HG02763 (cell line): ENCODE measurements around the gene ABR.

Experiments used
- ATAC-seq: cut with Tn5 transposase; IDR thresholded peaks from one replicate; pipeline ENCODE4 v1.9.1; 2021; ENCODE audit warnings: mild to moderate bottlenecking, moderate library complexity; ENCODE audit not compliant: unreplicated experiment

Gene ABR

DNA sequence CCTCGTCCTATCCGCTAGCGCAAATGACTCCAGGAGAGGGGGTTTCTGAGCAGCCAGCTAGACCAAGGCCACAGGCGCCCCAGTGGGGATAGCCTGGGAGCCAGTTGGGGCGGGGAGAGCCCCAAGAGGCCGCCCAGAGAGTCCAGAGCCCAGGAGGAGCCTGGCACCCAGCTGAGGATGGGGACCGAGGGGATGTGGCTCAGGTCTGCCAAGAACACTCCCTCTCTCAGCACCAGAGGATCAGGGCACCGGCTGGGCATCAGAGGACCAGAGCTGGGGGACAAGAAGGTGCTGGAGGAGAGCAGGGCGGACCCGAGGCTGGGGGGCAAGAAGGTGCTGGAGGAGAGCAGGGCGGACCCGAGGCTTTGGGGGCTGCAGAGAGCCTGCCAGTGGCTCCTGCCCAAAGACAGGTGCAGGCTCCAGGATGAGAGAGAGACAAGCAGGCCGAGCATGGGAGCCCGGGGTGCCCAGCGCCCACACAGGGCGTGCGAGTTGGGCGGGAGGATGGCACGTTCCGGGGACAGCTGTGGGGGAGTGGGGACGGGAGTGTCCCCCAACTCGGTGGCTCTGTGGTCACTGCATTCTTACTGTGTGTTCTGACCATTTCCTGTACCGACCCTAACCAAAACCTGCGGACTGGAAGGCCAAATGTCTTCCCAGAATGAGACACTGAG is 143.5 kb downstream of the ABR start:
- ATAC-seq: no peak

DNA sequence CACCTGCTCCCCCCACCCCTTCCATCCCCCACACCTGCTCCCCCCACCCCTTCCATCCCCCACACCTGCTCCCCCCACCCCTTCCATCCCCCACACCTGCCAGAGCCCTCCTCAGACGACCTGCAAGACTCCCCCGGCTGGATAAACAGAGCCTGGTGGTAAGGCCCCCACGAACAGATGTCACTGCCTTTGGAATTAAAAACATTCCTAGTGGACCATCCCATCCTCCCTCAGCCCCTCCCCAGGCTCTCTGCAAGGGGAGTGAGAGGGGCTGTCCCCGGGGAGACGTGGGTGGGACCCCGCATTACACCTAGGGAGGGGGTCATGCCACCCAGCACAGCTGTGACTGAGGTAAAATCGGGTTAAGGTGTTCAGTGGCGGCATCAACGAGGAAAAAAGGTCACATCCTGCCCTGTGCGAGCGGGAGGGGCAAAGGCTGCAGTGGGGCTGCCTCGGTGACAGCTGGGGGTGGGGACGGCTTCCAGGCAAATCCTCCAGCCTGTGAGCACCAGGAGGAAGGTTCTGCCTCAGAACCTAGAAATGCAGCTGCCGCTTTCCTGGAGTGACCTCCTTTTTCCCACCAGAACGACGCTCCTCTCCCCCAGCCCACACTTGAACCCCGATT is 144.1 kb downstream of the ABR start:
- no peak for ATAC-seq

DNA sequence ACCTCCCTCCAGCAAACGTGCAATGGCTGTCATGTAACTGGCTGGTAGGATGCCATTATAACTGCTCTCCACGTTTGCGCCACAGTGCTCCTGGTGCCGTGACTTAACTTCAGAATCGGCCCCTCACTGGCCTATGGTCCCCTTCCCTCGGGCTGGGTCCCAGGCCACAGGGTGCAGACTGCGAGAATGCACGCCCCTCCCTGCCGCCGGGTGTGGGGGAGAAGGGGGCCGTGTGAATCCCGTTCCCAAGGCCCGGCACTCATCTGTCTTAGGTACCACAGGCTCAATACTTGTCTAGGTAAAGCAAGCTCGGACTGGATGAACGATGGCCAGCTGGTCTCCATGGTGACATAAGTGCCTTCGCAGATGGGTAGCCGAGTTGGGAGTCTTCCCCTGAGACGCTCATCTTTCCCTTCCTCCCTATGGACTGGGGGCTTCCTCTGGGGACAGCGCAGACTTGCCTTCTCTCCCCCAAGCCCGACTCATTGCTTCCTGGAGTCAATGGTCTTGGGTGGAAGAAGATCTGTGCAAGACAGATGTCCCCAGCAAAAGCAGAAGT is 145.1 kb downstream of the ABR start:
- no peak for ATAC-seq

DNA sequence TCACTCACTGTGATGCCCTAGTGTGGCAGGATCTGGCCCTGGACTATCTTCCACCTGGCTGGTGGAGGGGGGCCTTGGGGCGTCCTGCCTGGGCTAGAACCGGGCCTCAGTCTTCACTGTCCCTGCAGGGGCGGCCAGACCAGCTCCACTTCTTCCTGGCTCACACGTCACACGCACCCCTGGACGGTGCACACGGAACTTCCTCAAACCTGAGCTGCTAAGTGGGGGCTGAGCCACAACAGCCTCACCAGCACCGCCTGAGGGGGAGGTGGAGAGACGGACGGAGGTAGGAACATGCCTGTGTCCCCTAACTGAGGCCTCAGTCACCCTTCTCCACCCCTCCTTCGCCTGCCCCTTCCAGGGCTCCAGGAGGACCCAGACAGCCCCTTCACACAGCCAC is 146.3 kb downstream of the ABR start:
- ATAC-seq: no peak

- no peak for ATAC-seq
Measured at GRCh38 chr17:1032391-1032790, 147.4 kb downstream of the ABR start.

GRCh38 chr17:1031711-1032110 is 148.1 kb downstream of the ABR start:
- no peak for ATAC-seq

- no peak for ATAC-seq
Measured at GRCh38 chr17:1030684-1031532, 148.9 kb downstream of the ABR start.

- ATAC-seq: no peak
Measured at GRCh38 chr17:1029922-1030644, 149.7 kb downstream of the ABR start.

GRCh38 chr17:1029196-1029921 is 150.4 kb downstream of the ABR start:
- ATAC-seq: no peak

GRCh38 chr17:1027044-1027443 is 152.7 kb downstream of the ABR start:
- no peak for ATAC-seq

- no peak for ATAC-seq
Measured at GRCh38 chr17:1026599-1026975, 153.2 kb downstream of the ABR start.

GRCh38 chr17:1025733-1026598 is 153.8 kb downstream of the ABR start:
- ATAC-seq: no peak

DNA sequence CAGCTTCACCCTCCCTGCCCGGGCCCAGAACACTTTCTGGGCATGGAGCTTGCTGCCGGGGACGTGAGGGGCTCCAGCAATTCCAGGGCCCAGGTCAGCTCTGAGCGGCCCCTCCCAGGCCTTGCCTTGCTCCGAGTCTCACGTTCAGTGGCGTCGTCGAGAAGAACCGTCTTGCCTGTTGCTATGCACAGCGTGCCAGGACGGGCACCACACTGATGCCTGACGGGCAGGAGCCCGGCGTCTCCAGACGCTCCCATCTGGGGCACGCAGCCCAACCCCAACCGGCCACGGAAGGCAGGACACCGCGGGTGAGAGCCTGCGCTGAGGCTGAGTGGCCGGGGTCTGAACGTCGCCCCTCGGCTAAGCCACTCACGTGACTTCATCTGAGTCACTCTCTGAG is 155.7 kb downstream of the ABR start:
- ATAC-seq: no peak

DNA sequence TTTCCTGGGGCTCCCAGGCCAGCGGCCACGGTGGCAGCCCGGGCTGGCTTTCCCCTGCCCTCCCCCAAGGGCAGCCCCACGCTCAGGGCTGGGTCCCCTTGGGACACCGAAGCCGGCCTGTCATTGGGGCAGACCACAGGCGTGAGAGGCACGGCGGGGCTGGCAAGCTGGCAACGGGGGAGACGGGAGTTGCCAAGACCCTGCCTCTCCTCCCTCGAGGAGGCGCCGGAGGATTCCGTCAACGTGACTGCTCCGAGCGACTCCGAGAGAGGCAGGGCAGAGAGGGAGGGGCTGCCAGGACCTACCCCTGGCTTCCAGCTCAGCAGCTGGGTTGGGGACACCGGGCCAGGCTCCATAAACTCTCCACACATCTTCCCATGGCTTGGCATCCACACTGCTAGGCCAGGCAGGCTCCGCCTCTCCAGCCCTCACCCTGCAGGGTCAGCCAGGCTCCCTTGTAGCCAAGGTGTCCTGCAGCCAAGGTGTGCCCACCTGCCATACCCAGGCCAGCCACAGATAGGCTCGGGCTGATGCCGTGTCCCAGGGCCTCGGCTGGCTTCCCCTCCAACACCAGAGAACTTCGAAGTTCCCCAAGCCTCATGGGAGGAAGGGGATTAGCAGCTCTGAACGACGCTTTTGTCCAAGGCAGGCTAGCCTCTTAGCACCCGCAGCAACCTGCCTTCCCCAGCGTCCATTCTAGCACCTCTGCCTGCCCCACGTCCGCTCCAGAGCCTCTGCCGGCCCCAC is 157.3 kb downstream of the ABR start:
- ATAC-seq: no peak

DNA sequence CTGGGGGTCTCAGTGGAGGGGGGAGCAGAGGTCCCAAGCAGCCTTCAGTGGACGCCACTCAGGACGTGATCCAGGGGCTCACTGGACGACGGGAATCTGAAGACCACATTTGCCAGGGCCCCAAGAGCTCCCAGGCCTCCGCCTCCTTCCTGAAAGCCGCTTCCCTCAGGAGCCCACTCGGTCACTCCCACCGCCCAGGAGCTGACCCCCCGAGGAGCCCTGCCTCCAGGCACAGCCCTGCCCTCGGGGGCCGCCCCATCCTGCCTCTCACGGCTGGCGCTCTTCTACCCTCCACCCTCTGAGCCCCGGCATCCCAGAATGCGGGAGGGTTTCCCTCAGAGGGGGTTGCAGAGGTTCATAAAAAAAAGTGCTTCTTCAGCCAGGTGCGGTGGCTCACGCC is 158.6 kb downstream of the ABR start:
- ATAC-seq: no peak

GRCh38 chr17:1019451-1019850 is 160.3 kb downstream of the ABR start:
- no peak for ATAC-seq

DNA sequence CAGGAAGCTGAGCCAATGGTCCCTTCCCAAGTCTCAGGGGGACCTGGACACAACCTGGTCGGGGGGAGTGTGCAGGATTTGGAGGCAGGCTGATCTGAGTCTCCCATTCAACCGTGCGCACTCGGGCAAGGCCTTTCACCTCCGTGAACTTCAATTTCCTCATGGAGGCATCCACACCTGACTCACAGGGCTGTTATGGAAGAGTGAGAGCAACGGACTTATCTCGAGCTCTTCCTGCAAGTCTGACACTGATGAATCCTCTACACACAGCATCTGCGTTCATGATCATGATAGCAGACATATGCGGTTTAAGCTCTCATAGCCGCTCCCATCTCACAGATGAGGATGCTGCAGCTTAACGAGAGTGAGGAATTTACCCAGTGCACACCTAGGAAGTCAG is 161.2 kb downstream of the ABR start:
- ATAC-seq: no peak

- no peak for ATAC-seq
Measured at GRCh38 chr17:1013729-1014090, 166.1 kb downstream of the ABR start.
